H9 (cell line): ENCODE measurements around the gene TAF10. TPM values are rescaled to one million over a fixed set of nuclear protein-coding genes. Genes with fewer than 3 reads are reported as not detected.

Experiments
- DNase-seq: peaks from one replicate; pipeline ENCODE4 v3.0.0-alpha.2; 2017
- H2AFZ ChIP-seq: one replicate; pipeline ENCODE4 v1.6.1; 2013; ENCODE audit warnings: mild to moderate bottlenecking, low read length, control low read depth, moderate library complexity
- H2AK5ac ChIP-seq: 2 replicates; pipeline ENCODE4 v1.6.1; 2013; ENCODE audit warnings: low read length, control low read depth, mixed read lengths; ENCODE audit not compliant: insufficient read length
- H2BK120ac ChIP-seq: one replicate; pipeline ENCODE4 v1.6.1; 2013; ENCODE audit warnings: low read depth, mild to moderate bottlenecking, low read length, control low read depth, inconsistent platforms; ENCODE audit not compliant: poor library complexity, severe bottlenecking
- H2BK12ac ChIP-seq: 2 replicates; pipeline ENCODE4 v1.6.1; 2013; ENCODE audit warnings: low read length, control low read depth, mixed read lengths, low read depth; ENCODE audit not compliant: insufficient read length
- H2BK15ac ChIP-seq: 2 replicates; pipeline ENCODE4 v1.6.1; 2013; ENCODE audit warnings: low read depth, low read length, control low read depth
- H2BK20ac ChIP-seq: one replicate; pipeline ENCODE4 v1.6.1; 2013; ENCODE audit warnings: low read depth, mild to moderate bottlenecking, low read length, control low read depth, inconsistent platforms; ENCODE audit not compliant: poor library complexity, severe bottlenecking
- H2BK5ac ChIP-seq: 2 replicates; pipeline ENCODE4 v1.6.1; 2013; ENCODE audit warnings: low read length, control low read depth, mixed read lengths; ENCODE audit not compliant: insufficient read length
- H3K14ac ChIP-seq: 2 replicates; pipeline ENCODE4 v1.6.1; 2013; ENCODE audit warnings: low read length, control low read depth; ENCODE audit not compliant: insufficient read depth
- H3K18ac ChIP-seq: 2 replicates; pipeline ENCODE4 v1.6.1; 2013; ENCODE audit warnings: low read depth, mild to moderate bottlenecking, mixed read lengths, low read length, control low read depth; ENCODE audit not compliant: insufficient read length
- H3K23ac ChIP-seq: 2 replicates; pipeline ENCODE4 v1.6.1; 2013; ENCODE audit warnings: low read length, control low read depth, mixed read lengths, low read depth; ENCODE audit not compliant: insufficient read length
- H3K23me2 ChIP-seq: 2 replicates; pipeline ENCODE4 v1.6.1; 2013; ENCODE audit warnings: low read depth, mild to moderate bottlenecking, mixed read lengths, low read length, control low read depth; ENCODE audit not compliant: insufficient read length, poor library complexity, severe bottlenecking
- H3K27ac ChIP-seq: 2 replicates; pipeline ENCODE4 v1.5.1; 2013; ENCODE audit warnings: low read length, control low read depth, mixed read lengths, low read depth; ENCODE audit not compliant: insufficient read length
- H3K27me3 ChIP-seq: 2 replicates; pipeline ENCODE4 v1.6.1; 2013; ENCODE audit warnings: low read length, control low read depth, inconsistent platforms; ENCODE audit not compliant: insufficient read depth
- H3K4ac ChIP-seq: 2 replicates; pipeline ENCODE4 v1.6.1; 2013; ENCODE audit warnings: low read depth, mild to moderate bottlenecking, control low read depth, inconsistent platforms, low read length, moderate library complexity
- H3K4me1 ChIP-seq: 2 replicates; pipeline ENCODE4 v1.6.1; 2013; ENCODE audit warnings: low read length, control low read depth, inconsistent platforms; ENCODE audit not compliant: insufficient read depth
- H3K4me2 ChIP-seq: 2 replicates; pipeline ENCODE4 v1.6.1; 2013; ENCODE audit warnings: low read length, control low read depth, mixed read lengths; ENCODE audit not compliant: insufficient read length, insufficient read depth
- H3K56ac ChIP-seq: 2 replicates; pipeline ENCODE4 v1.6.1; 2013; ENCODE audit warnings: low read depth, mild to moderate bottlenecking, mixed read lengths, low read length, control low read depth; ENCODE audit not compliant: insufficient read length
- H3K79me1 ChIP-seq: 2 replicates; pipeline ENCODE4 v1.6.1; 2013; ENCODE audit warnings: low read depth, mild to moderate bottlenecking, moderate library complexity, low read length, control low read depth, inconsistent platforms; ENCODE audit not compliant: insufficient read depth, poor library complexity, severe bottlenecking
- H3K79me2 ChIP-seq: 2 replicates; pipeline ENCODE4 v1.6.1; 2013; ENCODE audit warnings: low read length, control low read depth, inconsistent platforms; ENCODE audit not compliant: insufficient read depth
- H3K9ac ChIP-seq: 2 replicates; pipeline ENCODE4 v1.6.1; 2013; ENCODE audit warnings: low read length, control low read depth, mixed read lengths; ENCODE audit not compliant: insufficient read length; ENCODE audit errors: extremely low read depth
- H3K9me3 ChIP-seq: one replicate; pipeline ENCODE4 v1.6.1; 2013; ENCODE audit warnings: low read depth, low read length, inconsistent platforms; ENCODE audit not compliant: control insufficient read depth
- H3T11ph ChIP-seq: one replicate; pipeline ENCODE4 v1.6.1; 2013; ENCODE audit warnings: mild to moderate bottlenecking, low read length, control low read depth, inconsistent platforms
- H4K20me1 ChIP-seq: one replicate; pipeline ENCODE4 v1.6.1; 2013; ENCODE audit not compliant: control insufficient read depth, insufficient read length, insufficient read depth
- H4K5ac ChIP-seq: 2 replicates; pipeline ENCODE4 v1.6.1; 2013; ENCODE audit warnings: low read depth, mild to moderate bottlenecking, mixed read lengths, low read length, control low read depth; ENCODE audit not compliant: insufficient read length
- H4K8ac ChIP-seq: replicated peaks from 2 replicates; pipeline ENCODE4 v1.6.1; 2013; ENCODE audit warnings: low read length, control low read depth, mixed read lengths, low read depth; ENCODE audit not compliant: insufficient read length
- H4K91ac ChIP-seq: 2 replicates; pipeline ENCODE4 v1.6.1; 2013; ENCODE audit warnings: low read depth, mild to moderate bottlenecking, moderate library complexity, mixed read lengths, low read length, control low read depth; ENCODE audit not compliant: insufficient read length
- H3K27ac Mint-ChIP-seq, 3 experiments: 2 replicates in 2 of 3; 3 replicates in 1 of 3; pipeline ENCODE4 v1.8.0; 2020 to 2021; ENCODE audit warnings: mixed read lengths in 3 of 3, mild to moderate bottlenecking in 1 of 3, moderate library complexity in 1 of 3
- H3K27me3 Mint-ChIP-seq: 2 replicates; pipeline ENCODE4 v1.8.0; 2021; ENCODE audit warnings: low read depth, mild to moderate bottlenecking, moderate library complexity, mixed read lengths
- H3K36me3 Mint-ChIP-seq, 3 experiments: 2 replicates in 2 of 3; 3 replicates in 1 of 3; pipeline ENCODE4 v1.8.0; 2020 to 2021; ENCODE audit warnings: low read depth in 3 of 3, mixed read lengths in 3 of 3; ENCODE audit not compliant: insufficient read depth in 1 of 3
- H3K4me1 Mint-ChIP-seq, 2 experiments: 2 replicates each; pipeline ENCODE4 v1.8.0; 2020; ENCODE audit warnings: mixed read lengths in 2 of 2
- H3K4me3 Mint-ChIP-seq, 2 experiments: 2 replicates in 1 of 2; 3 replicates in 1 of 2; pipeline ENCODE4 v1.8.0; 2020 to 2021; ENCODE audit warnings: mild to moderate bottlenecking in 2 of 2, mixed read lengths in 2 of 2, moderate library complexity in 1 of 2
- H3K9me3 Mint-ChIP-seq, 2 experiments: 2 replicates in 1 of 2; 3 replicates in 1 of 2; pipeline ENCODE4 v1.8.0; 2020; ENCODE audit warnings: mild to moderate bottlenecking in 2 of 2, mixed read lengths in 2 of 2, moderate library complexity in 1 of 2
- WGBS: extraction: QIAGEN DNeasy Blood & Tissue Kit; methylation state at CpG from one replicate; pipeline ENCODE4 v1.1.7; 2013; ENCODE audit warnings: missing lambda C conversion rate, low lambda C conversion rate, mixed read lengths; ENCODE audit not compliant: insufficient read length; ENCODE audit errors: extremely low coverage; 5-methylcytosine and 5-hydroxymethylcytosine counted together
- total RNA-seq: library from RNA; stranded (reverse); gene quantifications from 2 replicates; pipeline ENCODE4 v1.2.1, GENCODE V29; 2021
- TF ChIP-seq, protein P1 (sequence below): fragments of 200-600 bp; sonication (generic); conservative IDR thresholded peaks from 3 replicates; pipeline ENCODE4 v1.8.0; 2021; ENCODE audit warnings: antibody characterized with exemption, mild to moderate bottlenecking

The TAF10 gene
- total RNA-seq, 1 experiment from 2014 or later: 198 TPM

DNA sequence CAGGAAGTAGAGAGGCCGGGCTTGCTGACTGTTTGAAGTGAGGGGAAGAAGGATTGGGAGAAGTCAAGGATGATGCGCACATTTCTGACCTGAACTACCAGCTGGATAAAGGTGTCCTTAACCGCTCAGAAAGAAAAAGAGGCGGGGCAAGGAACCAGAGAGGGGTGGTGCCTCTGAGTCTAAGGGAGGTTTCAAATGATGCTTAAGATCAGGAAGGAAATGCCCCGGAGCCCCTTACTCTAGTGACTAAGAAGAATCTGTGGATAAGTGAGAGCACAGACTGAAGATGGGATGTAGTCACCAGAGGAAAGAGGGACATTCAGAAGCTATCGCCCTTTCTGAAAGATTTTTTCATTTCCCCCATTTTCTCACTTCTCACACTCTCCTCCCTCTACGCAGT is 30.9 kb upstream of the TAF10 start:
- no peak for DNase-seq

More for the DNA sequence above, 30.9 kb upstream of the TAF10 start:
- Mint-ChIP-seq H3K4me1 (no peaks in the 10 kb centered on the region), H3K27me3 (0 out of 2 replicates have a peak, but pooled peaks cover 2% of the 10 kb centered on the region), H3K27ac (no peak overlapping the region), H3K4me3 (no peak overlapping the region), H3K36me3 (no peaks in the 10 kb centered on the region), H3K9me3 (no peaks in the 10 kb centered on the region)
- no peak overlapping the region for H2BK12ac ChIP-seq
- no peaks in the 10 kb centered on the region for H4K20me1 ChIP-seq
- H4K5ac ChIP-seq: no peak overlapping the region
- H2BK15ac ChIP-seq: no peak overlapping the region
- no peak overlapping the region for H2BK20ac ChIP-seq
- H3K56ac ChIP-seq: no peak overlapping the region
- H4K8ac ChIP-seq: no peak overlapping the region
- H3T11ph ChIP-seq: no peak overlapping the region
- TF ChIP-seq, protein P1, sequence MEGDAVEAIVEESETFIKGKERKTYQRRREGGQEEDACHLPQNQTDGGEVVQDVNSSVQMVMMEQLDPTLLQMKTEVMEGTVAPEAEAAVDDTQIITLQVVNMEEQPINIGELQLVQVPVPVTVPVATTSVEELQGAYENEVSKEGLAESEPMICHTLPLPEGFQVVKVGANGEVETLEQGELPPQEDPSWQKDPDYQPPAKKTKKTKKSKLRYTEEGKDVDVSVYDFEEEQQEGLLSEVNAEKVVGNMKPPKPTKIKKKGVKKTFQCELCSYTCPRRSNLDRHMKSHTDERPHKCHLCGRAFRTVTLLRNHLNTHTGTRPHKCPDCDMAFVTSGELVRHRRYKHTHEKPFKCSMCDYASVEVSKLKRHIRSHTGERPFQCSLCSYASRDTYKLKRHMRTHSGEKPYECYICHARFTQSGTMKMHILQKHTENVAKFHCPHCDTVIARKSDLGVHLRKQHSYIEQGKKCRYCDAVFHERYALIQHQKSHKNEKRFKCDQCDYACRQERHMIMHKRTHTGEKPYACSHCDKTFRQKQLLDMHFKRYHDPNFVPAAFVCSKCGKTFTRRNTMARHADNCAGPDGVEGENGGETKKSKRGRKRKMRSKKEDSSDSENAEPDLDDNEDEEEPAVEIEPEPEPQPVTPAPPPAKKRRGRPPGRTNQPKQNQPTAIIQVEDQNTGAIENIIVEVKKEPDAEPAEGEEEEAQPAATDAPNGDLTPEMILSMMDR: no peak
- no peaks in the 10 kb centered on the region for H3K23me2 ChIP-seq
- H3K14ac ChIP-seq: no peak overlapping the region
- H2AK5ac ChIP-seq: no peak overlapping the region
- H3K79me2 ChIP-seq: no peaks in the 10 kb centered on the region
- H4K91ac ChIP-seq: no peak overlapping the region
- no peaks in the 10 kb centered on the region for H3K27me3 ChIP-seq
- H3K79me1 ChIP-seq: no peaks in the 10 kb centered on the region
- WGBS: no CpG with 5 or more reads among the region's 7 CpGs
- H3K18ac ChIP-seq: no peak overlapping the region
- H3K4me2 ChIP-seq: no peak overlapping the region
- H2BK5ac ChIP-seq: no peak overlapping the region
- no peak overlapping the region for H2AFZ ChIP-seq
- no peaks in the 10 kb centered on the region for H3K9me3 ChIP-seq
- H3K23ac ChIP-seq: no peak overlapping the region
- H3K27ac ChIP-seq: no peak overlapping the region
- H3K4me1 ChIP-seq: peaks cover 2% of the 10 kb centered on the region; the same call in 1 of the 2 replicates
- no peak overlapping the region for H3K4ac ChIP-seq
- H2BK120ac ChIP-seq: no peak overlapping the region
- no peak overlapping the region for H3K9ac ChIP-seq
